Panc1 (cell line): Measurements from ENCODE around the gene SND1. TPM values are rescaled to one million over a fixed set of nuclear protein-coding genes. Genes with fewer than 3 reads are reported as not detected.

Experiments used
- ATAC-seq: fragments of 200-7000 bp; cut with Tn5 transposase; 2 replicates; pipeline ENCODE4 v1.9.1; 2020; ENCODE audit warnings: mild to moderate bottlenecking, moderate library complexity
- BruUV-seq: library from RNA; stranded (reverse); fragments of 400-500 nt; replicated peaks from 2 replicates; lab custom pipeline; 2021; lab: Mats Ljungman, UMichigan
- CTCF ChIA-PET: fragments of 300-600 bp; sonication (Branson Sonifier 250); formaldehyde crosslinking; loops from one replicate; lab custom pipeline; 2022; ENCODE audit warnings: antibody characterized with exemption; lab: Charles Lee
- POLR2A ChIA-PET: fragments of 300-600 bp; sonication (Branson Sonifier 250); formaldehyde crosslinking; loops from one replicate; lab custom pipeline; 2022; ENCODE audit warnings: antibody characterized with exemption; lab: Charles Lee
- DNase-seq: peaks from one replicate; pipeline ENCODE4 v3.0.0-alpha.2; 2010; ENCODE audit warnings: low read depth, low spot score
- H3K27ac ChIP-seq: 2 replicates; pipeline ENCODE4 v1.5.1; 2011; ENCODE audit warnings: mild to moderate bottlenecking, low read length, inconsistent platforms
- H3K27me3 ChIP-seq: fragments of 200-500 bp; sonication (Bioruptor generic); 2 replicates; pipeline ENCODE4 v1.6.0; 2014; ENCODE audit warnings: low read length, inconsistent platforms; ENCODE audit not compliant: control insufficient read depth, insufficient read depth
- H3K36me3 ChIP-seq: fragments of 200-500 bp; sonication (Bioruptor generic); 2 replicates; pipeline ENCODE4 v1.5.1; 2014; ENCODE audit warnings: inconsistent platforms, mild to moderate bottlenecking, low read length, moderate library complexity; ENCODE audit not compliant: control insufficient read depth, insufficient read depth
- H3K4me1 ChIP-seq: 2 replicates; pipeline ENCODE4 v1.5.1; 2011; ENCODE audit warnings: inconsistent platforms, mild to moderate bottlenecking, low read length, moderate library complexity; ENCODE audit not compliant: control insufficient read depth, insufficient read depth
- H3K4me3 ChIP-seq, 2 experiments: 2 replicates each; pipeline ENCODE4 v1.5.1; 2011 to 2012; ENCODE audit warnings: low read depth in 2 of 2, low read length in 2 of 2, mild to moderate bottlenecking in 2 of 2, inconsistent platforms in 1 of 2, moderate library complexity in 1 of 2
- H3K9me3 ChIP-seq: fragments of 200-500 bp; sonication (Bioruptor generic); 2 replicates; pipeline ENCODE4 v1.5.1; 2014; ENCODE audit warnings: low read depth, mild to moderate bottlenecking, inconsistent platforms, low read length, moderate library complexity; ENCODE audit not compliant: control insufficient read depth, insufficient read depth
- POLR2AphosphoS5 ChIP-seq: IDR thresholded peaks from 2 replicates; pipeline ENCODE4 v1.6.1; 2012; ENCODE audit warnings: mild to moderate bottlenecking, low read depth, low read length, moderate library complexity
- SIN3A ChIP-seq: IDR thresholded peaks from 2 replicates; pipeline ENCODE4 v1.6.1; 2012; ENCODE audit warnings: low read depth, mild to moderate bottlenecking, low read length, moderate library complexity, borderline replicate concordance; ENCODE audit not compliant: insufficient read depth
- TCF7L2 ChIP-seq: IDR thresholded peaks from 2 replicates; pipeline ENCODE4 v1.6.1; 2011; ENCODE audit warnings: mild to moderate bottlenecking, low read depth, low read length, inconsistent platforms
- in situ Hi-C: cut with HindIII; loops from 2 replicates; pipeline ENCODE4 v1.10.0; 2016; ENCODE audit warnings: low sequenced_read_pairs, low pct_unique_long_range_greater_than_20kb
- intact Hi-C: fragments of 100-400 bp; cut with micrococcal nuclease; formaldehyde crosslinking; loops from one replicate; pipeline ENCODE4 v1.10.0; 2022; ENCODE audit not compliant: unreplicated experiment
- total RNA-seq: library from RNA; stranded (reverse); gene quantifications from one replicate; pipeline ENCODE4 v1.2.1, GENCODE V29; 2021; ENCODE audit not compliant: unreplicated experiment
- TF ChIP-seq, protein P1 (sequence below): fragments of 450-650 bp; IDR thresholded peaks from 2 replicates; pipeline ENCODE4 v1.5.1; 2017; ENCODE audit warnings: mild to moderate bottlenecking
- TF ChIP-seq, protein P2 (sequence below), 2 experiments: IDR thresholded peaks; 2 replicates each; pipeline ENCODE4 v1.6.1; 2011 to 2012; ENCODE audit warnings: low read depth in 2 of 2, control low read depth in 1 of 2, low read length in 1 of 2, mild to moderate bottlenecking in 1 of 2, moderate library complexity in 1 of 2; ENCODE audit not compliant: insufficient read depth in 1 of 2

SND1 gene
- total RNA-seq, 1 experiment from 2014 or later = 176 TPM

DNA sequence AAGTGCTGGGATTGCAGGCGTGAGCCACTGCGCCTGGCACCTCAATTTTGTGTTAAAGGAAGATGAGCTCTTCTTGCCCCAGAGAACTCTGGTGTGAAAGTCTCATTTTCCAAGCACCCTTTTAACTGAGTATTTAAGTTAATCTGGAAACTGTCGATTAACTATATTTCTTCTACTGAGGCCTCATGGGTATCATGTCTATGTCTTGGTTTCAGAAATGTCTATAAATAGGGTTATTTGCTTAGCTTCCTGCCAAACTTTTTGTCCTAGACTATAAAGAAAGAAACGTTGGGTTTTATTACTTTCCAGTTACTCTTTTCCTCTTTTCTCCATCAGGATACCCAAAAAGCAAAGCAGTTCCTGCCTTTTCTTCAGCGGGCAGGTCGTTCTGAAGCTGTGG, 276.9 kb downstream of the SND1 start:
- ATAC-seq (no peak), DNase-seq (no peak)
- TF ChIP-seq, protein P1, sequence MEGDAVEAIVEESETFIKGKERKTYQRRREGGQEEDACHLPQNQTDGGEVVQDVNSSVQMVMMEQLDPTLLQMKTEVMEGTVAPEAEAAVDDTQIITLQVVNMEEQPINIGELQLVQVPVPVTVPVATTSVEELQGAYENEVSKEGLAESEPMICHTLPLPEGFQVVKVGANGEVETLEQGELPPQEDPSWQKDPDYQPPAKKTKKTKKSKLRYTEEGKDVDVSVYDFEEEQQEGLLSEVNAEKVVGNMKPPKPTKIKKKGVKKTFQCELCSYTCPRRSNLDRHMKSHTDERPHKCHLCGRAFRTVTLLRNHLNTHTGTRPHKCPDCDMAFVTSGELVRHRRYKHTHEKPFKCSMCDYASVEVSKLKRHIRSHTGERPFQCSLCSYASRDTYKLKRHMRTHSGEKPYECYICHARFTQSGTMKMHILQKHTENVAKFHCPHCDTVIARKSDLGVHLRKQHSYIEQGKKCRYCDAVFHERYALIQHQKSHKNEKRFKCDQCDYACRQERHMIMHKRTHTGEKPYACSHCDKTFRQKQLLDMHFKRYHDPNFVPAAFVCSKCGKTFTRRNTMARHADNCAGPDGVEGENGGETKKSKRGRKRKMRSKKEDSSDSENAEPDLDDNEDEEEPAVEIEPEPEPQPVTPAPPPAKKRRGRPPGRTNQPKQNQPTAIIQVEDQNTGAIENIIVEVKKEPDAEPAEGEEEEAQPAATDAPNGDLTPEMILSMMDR = no peak
- TF ChIP-seq POLR2AphosphoS5 (no peak), SIN3A (no peak), TCF7L2 (no peak)
- TF ChIP-seq, protein P2, sequence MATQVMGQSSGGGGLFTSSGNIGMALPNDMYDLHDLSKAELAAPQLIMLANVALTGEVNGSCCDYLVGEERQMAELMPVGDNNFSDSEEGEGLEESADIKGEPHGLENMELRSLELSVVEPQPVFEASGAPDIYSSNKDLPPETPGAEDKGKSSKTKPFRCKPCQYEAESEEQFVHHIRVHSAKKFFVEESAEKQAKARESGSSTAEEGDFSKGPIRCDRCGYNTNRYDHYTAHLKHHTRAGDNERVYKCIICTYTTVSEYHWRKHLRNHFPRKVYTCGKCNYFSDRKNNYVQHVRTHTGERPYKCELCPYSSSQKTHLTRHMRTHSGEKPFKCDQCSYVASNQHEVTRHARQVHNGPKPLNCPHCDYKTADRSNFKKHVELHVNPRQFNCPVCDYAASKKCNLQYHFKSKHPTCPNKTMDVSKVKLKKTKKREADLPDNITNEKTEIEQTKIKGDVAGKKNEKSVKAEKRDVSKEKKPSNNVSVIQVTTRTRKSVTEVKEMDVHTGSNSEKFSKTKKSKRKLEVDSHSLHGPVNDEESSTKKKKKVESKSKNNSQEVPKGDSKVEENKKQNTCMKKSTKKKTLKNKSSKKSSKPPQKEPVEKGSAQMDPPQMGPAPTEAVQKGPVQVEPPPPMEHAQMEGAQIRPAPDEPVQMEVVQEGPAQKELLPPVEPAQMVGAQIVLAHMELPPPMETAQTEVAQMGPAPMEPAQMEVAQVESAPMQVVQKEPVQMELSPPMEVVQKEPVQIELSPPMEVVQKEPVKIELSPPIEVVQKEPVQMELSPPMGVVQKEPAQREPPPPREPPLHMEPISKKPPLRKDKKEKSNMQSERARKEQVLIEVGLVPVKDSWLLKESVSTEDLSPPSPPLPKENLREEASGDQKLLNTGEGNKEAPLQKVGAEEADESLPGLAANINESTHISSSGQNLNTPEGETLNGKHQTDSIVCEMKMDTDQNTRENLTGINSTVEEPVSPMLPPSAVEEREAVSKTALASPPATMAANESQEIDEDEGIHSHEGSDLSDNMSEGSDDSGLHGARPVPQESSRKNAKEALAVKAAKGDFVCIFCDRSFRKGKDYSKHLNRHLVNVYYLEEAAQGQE (IDR thresholded peaks at IDR 0.05; ENCODE audit: insufficient read depth in 1 of 2, low read depth in 2 of 2, low read length in 1 of 2) = no peak
- in situ Hi-C loops = no loop called here
- Histone ChIP-seq H3K27ac (no peak overlapping the region), H3K4me3 (no peak overlapping the region), H3K4me1 (no peaks in the 10 kb centered on the region), H3K9me3 (no peaks in the 10 kb centered on the region), H3K27me3 (no peaks in the 10 kb centered on the region), H3K36me3 (no peaks in the 10 kb centered on the region)
- no TSS peak for BruUV-seq
- CTCF ChIA-PET = no interaction called here
- intact Hi-C loops = no loop called here
- POLR2A ChIA-PET = no interaction called here

DNA sequence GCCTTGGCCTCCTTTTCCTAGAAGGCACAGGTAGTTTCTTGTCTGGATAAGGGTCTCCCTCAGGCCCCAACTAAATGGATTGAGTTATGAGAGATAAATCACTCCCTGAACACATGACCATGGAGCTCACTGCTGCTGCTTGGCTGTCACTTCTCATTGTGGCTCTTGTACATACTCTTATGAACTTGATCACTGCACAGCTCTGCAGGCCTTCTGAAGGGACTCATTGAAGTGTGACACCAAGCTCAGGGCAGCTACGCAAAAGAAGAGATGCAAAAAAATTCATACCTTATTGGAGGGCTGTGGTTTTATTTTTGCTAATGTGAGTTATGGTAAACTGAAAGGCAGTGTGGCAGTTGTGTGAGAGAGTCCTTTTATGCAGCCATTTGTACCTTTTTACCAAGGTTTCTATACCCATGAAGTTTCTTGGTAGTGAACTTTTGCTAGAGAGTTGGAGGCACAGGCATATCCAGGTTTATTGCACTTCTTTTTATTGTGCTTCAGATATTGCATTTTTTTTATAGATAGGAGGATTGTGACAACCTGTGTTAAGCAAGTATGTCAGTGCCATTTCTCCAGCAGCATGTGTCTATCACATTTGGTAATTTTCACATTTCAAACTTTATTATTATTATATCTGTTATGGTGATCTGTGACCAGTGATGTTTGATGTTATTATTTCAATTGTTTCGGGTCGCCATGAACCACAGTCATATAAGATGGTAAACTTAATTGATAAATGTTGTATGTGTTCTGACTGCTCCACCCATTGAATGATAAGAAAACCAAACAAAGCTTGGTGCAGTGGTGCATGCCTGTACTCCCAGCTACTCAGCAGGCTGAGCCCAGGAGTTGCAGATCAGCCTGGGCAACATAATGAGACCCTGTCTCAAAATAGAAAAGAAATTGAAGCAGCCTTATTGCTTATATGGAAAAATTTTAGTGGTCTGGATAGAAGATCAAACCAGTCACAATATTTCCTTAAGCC, 278.6 kb downstream of the SND1 start:
- Histone ChIP-seq H3K9me3 (no peaks in the 10 kb centered on the region), H3K27me3 (no peaks in the 10 kb centered on the region), H3K4me3 (no peak overlapping the region), H3K36me3 (no peaks in the 10 kb centered on the region), H3K4me1 (no peaks in the 10 kb centered on the region), H3K27ac (no peak overlapping the region)
- in situ Hi-C loops = no loop called here
- ATAC-seq (no peak), DNase-seq (no peak)
- intact Hi-C loops = no loop called here
- no TSS peak for BruUV-seq
- TF ChIP-seq, protein P1 = no peak
- TF ChIP-seq POLR2AphosphoS5 (no peak), TCF7L2 (no peak), SIN3A (no peak)
- TF ChIP-seq, protein P2 (IDR thresholded peaks at IDR 0.05; ENCODE audit: insufficient read depth in 1 of 2, low read depth in 2 of 2, low read length in 1 of 2) = no peak
- CTCF ChIA-PET = no interaction called here
- POLR2A ChIA-PET = no interaction called here
